Cardiac muscle cell (in vitro differentiated cells and primary cell): ENCODE results near the gene RAB19. TPM values are rescaled to one million over a fixed set of nuclear protein-coding genes. Genes with fewer than 3 reads are reported as not detected.

Experiments
- DNase-seq, 2 donors: peaks; one replicate each; pipeline versions ENCODE4 v3.0.0 to v3.0.0-alpha.2; 2010 to 2017; ENCODE audit warnings: low read depth in 1 of 2, low spot score in 1 of 2
- H3K27ac ChIP-seq: fragments of 200-600 bp; sonication (generic); 2 replicates; pipeline ENCODE4 v1.5.1; 2016
- H3K27me3 ChIP-seq: fragments of 200-600 bp; sonication (generic); 2 replicates; pipeline ENCODE4 v1.6.0; 2016; ENCODE audit warnings: control low read depth
- H3K36me3 ChIP-seq: fragments of 200-600 bp; sonication (generic); 2 replicates; pipeline ENCODE4 v1.5.1; 2016; ENCODE audit warnings: control low read depth
- H3K4me1 ChIP-seq: fragments of 200-600 bp; sonication (generic); 2 replicates; pipeline ENCODE4 v1.8.1; 2017; ENCODE audit warnings: low read depth, mild to moderate bottlenecking, mixed run types
- H3K4me3 ChIP-seq: fragments of 200-600 bp; sonication (generic); 2 replicates; pipeline ENCODE4 v1.5.1; 2016; ENCODE audit warnings: mild to moderate bottlenecking
- H3K9me3 ChIP-seq: fragments of 200-600 bp; sonication (generic); 2 replicates; pipeline ENCODE4 v1.5.1; 2017; ENCODE audit warnings: low read depth, mild to moderate bottlenecking, control low read depth
- polyA plus RNA-seq: library from polyadenylated mRNA; unstranded; fragments of >200 nt; fragmentation: Nextera tagmentation; extraction: Ambion mirVana; gene quantifications from 2 replicates; pipeline ENCODE4 v1.2.1, GENCODE V29; 2016
- total RNA-seq: library from RNA; depleted of rRNA; stranded (reverse); fragments of >200 nt; gene quantifications from 2 replicates; pipeline ENCODE4 v1.2.3, GENCODE V29; 2016
- TF ChIP-seq, protein P1 (sequence below): IDR thresholded peaks from 2 replicates; pipeline ENCODE4 v1.5.1; 2012; ENCODE audit warnings: low read depth, mild to moderate bottlenecking, low read length

RAB19 gene
- total and polyA plus RNA-seq, 2 experiments from 2014 or later, result 0.39 to 2.0 TPM

DNA sequence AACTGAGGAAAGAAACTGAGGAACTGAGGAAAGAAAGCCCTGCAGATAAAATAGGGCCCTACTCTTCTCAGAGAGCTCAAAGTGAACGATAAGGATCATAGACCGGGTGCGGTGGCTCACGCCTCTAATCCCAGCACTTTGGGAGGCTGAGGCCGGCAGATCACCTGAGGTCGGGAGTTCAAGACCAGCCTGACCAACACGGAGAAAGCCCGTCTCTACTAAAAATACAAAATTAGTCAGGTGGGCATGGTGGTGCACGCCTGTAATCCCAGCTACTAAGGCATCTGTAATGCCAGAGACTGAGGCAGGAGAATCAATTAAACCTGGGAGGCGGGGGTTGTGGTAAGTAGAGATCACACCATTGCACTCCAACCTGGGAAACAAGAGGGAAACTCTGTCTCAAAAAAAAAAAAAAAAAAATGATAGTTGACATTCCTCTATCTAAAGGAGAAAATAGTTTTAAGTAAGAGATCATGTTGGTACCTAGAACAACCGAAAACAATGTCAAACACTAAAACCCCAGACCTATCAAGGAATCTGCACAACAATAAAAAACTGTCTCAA is 72.9 kb downstream of the RAB19 start:
- peak overlapping the region; percentile 90 for H3K4me3 ChIP-seq
- H3K4me1 ChIP-seq, result peaks cover 13% of the 10 kb centered on the region
- TF ChIP-seq, protein P1, sequence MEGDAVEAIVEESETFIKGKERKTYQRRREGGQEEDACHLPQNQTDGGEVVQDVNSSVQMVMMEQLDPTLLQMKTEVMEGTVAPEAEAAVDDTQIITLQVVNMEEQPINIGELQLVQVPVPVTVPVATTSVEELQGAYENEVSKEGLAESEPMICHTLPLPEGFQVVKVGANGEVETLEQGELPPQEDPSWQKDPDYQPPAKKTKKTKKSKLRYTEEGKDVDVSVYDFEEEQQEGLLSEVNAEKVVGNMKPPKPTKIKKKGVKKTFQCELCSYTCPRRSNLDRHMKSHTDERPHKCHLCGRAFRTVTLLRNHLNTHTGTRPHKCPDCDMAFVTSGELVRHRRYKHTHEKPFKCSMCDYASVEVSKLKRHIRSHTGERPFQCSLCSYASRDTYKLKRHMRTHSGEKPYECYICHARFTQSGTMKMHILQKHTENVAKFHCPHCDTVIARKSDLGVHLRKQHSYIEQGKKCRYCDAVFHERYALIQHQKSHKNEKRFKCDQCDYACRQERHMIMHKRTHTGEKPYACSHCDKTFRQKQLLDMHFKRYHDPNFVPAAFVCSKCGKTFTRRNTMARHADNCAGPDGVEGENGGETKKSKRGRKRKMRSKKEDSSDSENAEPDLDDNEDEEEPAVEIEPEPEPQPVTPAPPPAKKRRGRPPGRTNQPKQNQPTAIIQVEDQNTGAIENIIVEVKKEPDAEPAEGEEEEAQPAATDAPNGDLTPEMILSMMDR, result no peak
- no peaks in the 10 kb centered on the region for H3K27me3 ChIP-seq
- no peak overlapping the region for H3K27ac ChIP-seq
- no peaks in the 10 kb centered on the region for H3K9me3 ChIP-seq
- no peak for DNase-seq
- no peaks in the 10 kb centered on the region for H3K36me3 ChIP-seq

Other genes with a start within 250 kb of the RAB19 start
- 7.5 and 7.8 TPM in 2 replicates for gene KDM7A, start 227.1 kb upstream of the RAB19 start, total RNA-seq
- 1.9 and 3.0 TPM in 2 replicates for gene KDM7A, start 227.1 kb upstream of the RAB19 start, polyA plus RNA-seq
- 49.4 and 50.5 TPM in 2 replicates for gene SLC37A3, start 5.5 kb upstream of the RAB19 start, total RNA-seq
- 41.9 and 49.7 TPM in 2 replicates for gene SLC37A3, start 5.5 kb upstream of the RAB19 start, polyA plus RNA-seq
- 143 and 247 TPM in 2 replicates for gene MKRN1, start 75.4 kb downstream of the RAB19 start, total RNA-seq
- 156 and 216 TPM in 2 replicates for gene MKRN1, start 75.4 kb downstream of the RAB19 start, polyA plus RNA-seq
- 8.9 and 21.7 TPM in 2 replicates for gene DENND2A, start 236.8 kb downstream of the RAB19 start, total RNA-seq
- gene DENND2A, start 236.8 kb downstream of the RAB19 start, polyA plus RNA-seq, result 14.0 and 18.2 TPM in 2 replicates